Activated CD4-positive, alpha-beta T cell treated with anti-CD3 and anti-CD28 coated beads for 1 hour (primary cell): ENCODE results near the gene ONECUT2.
A peak's percentile ranks its signal among the peaks of the same experiment; 100 is the strongest.
"Not testable (repeated sequence)": the region's sequence is repeated elsewhere in the genome, so short reads cannot be mapped to it uniquely, and the experiment has no call there.

Source experiments
- DNase-seq: peaks from one replicate; pipeline ENCODE4 v3.0.0-alpha.2; 2020

ONECUT2 gene

DNA sequence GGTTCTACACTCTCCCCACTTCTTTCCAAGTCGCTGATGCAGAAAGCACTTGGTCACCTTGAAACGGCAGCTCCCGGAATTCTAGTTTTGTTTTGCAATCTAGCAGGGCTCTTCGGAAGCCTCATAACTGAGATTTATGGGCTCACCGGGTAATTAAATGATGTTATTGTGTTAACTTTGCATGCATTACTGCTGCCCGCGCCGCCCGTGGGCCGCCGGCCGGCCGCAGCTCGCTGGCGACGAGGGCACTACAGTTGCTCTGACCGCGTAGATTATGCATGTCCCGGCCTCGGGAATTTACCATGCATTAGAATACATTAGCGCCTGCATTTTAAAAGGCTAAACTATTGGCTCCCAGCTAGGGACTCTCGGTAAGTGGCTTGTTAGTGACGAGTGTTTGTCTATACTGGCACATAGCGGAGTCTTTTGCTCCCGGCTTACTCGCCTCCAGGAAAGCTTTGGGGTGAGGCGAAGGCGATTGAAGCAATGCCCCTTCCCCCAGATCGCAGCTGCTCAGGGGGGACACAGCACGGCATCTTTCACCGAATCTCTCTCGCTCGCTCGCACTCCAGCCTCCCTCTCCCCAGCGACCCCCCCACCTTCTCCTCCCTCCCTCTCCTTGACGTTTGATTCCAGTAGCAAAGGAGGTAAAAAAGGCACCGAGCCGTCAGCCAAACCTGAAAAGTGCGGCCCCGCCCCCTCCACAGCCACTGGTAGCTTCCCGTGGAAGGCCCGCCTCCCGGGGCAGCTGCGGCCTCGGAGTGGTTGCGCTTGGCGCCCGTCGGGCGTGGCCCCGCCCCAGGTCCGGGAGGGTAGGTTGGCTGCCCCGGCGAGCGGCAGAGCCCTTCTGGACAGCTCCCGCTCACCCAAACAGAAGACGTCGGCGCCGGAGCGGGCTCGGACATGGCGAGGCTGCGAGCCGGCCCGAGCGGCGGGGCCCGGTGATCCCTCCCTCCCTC lies at the start of gene ONECUT2:
TSS of gene ONECUT2 (plus strand) at position 839 of the 959 bp plus-strand sequence. CDS start 343 bp downstream, outside the sequence.
- DNase-seq, result peak; percentile 31

DNA sequence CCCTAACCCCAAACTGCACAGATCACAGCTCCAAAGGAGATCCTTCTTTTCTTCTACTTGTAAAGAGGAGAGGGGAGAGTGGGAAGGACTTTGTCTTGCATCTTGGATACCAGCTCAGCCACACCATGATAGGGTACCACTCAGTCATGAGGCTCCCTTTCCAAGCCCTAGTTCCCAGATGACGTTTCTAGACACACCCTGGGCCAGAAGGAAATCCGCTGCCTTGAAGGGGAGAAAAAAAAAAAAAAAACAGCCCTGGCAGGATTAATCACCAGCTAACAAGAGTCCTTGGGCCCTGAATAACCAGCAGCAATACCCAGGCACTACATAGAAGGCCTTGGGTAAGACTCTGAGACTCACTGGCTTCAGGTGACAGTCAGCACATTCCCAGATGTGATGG lies 45.9 kb upstream of the ONECUT2 start:
- DNase-seq, result no peak

DNA sequence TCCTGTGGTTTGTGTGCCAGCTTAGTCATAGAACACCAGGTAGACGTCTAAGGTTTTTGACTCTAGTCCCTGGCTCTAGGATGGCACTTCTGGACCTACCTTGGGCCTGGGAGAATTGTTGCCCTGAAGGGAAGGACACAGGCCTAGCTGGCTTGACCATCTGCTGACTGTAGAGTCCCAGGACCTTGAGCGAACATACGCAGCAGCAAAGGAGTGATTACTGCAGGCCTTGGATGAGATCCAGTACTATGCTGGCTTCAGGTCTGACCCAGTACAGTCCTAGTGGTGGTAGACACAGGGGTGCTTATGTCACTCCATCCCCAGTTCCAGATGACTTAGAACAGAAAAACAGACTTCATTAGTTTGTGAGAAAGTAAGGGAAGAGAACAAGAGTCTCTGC lies 45.1 kb upstream of the ONECUT2 start:
- no peak for DNase-seq

DNA sequence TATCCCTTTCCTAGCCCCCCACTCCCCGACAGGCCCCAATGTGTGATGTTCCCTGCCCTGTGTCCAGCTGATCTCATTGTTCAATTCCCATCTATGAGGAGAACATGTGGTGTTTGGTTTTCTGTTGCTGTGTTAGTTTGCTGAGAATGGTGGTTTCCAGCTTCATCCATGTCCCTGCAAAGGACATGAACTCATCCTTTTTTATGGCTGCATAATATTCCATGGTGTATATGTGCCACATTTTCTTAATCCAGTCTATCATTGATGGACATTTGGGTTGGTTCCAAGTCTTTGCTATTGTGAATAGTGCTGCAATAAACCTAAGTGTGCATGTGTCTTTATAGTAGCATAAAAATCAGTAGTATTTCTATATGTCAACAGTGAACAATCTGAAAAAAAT lies 40.4 kb upstream of the ONECUT2 start:
- not testable (repeated sequence) for DNase-seq

DNA sequence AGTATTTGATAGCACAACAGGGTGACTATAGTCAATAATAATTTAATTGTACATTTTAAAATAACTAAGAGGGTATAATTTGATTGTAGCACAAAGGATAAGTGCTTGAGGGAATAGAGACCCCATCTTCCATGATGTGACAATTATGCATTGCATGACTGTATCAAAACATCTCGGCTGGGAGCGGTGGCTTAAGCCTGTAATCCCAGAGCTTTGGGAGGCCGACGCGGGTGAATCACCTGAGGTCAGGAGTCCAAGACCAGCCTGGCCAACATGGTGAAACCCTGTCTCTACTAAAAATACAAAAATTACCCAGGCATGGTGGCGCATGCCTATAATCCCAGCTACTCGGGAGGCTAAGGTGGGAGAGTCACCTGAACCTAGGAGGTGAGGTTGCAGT lies 38.3 kb upstream of the ONECUT2 start:
- DNase-seq, result not testable (repeated sequence)

DNA sequence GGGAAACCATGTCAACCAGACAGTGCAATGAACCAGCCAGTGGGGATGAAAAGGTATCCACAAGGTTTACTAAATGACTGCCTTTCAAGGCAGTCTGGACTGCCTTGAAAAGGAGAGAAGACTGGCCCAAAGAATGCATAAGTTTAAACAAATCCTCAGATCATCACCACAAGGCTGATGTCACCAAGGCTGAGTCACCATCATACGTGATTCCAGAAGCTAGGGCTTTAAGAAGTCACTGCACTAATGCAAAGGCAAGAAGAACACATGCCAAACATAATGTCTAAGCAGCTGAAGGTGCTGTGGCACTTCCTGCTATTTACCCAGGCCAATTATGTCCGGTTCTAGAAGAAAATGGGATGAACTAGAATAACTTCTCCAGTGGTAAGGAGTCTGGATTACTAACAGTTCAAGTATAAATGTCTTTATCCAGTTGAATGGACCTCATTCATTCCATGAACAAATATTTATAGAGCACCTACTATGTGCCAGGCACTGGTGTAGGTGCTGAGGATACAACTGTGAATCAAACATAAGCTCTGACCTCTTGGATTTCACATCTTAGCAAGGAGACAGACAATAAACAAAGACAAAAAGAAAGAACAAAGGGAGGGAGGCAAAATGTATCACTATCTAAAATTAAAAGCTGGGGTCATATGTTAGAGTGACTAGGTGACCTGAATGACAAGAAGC lies 37.6 kb upstream of the ONECUT2 start:
- DNase-seq, result no peak

DNA sequence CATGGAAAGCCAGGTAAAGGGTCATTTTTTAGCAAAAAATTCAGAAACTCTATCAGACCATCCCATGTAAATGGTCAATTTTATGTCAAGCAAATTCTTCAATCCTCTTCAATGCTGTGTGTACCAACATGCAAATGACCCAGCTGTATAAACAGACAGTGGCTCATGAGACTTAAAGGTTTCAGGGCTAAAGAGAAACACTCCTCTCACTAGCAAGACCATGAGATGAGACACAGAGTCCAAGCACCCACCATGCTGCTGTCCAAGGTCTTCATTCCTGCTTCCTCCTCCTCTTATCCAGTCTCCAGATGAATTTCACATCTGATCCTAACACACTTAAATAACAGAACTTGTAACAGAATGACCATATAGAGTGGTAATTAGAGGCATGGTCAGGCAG lies 30.8 kb upstream of the ONECUT2 start:
- no peak for DNase-seq

DNA sequence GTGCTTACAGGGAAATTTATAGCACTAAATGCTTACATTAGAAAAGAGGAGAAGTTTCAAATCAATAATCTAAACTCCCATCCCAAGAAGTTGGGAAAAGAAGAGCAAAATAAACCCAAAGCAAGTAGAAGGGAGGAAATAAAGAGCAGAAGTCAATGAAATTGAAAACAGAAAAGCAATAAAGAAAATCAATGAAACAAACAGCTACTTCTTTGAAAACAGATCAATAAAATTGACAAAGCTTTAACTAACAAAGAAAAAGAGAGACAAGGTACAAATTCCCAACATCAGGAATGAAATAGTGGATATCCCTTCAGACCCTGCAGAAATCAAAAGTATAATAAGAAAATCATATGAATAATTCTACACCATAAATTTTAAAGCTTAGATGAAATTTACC lies 25.5 kb upstream of the ONECUT2 start:
- DNase-seq, result no peak

DNA sequence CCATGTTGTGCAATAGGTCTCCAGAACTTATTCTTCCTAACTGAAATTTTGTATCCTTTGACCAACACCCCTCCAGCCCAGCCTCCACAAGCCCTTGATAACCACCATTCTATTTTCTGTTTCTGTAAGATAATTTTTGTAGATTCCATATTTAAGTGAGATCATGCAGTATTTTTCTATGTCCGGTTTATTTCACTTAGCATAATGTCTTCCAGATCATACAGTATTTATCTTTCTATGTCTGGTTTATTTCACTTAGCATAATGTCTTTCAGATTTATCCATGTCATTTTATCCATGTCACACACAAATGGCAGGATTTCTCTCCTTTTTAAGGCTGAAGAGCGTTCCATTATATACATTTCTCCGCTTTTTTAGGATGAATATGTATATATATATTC lies 24.4 kb upstream of the ONECUT2 start:
- DNase-seq, result no peak

DNA sequence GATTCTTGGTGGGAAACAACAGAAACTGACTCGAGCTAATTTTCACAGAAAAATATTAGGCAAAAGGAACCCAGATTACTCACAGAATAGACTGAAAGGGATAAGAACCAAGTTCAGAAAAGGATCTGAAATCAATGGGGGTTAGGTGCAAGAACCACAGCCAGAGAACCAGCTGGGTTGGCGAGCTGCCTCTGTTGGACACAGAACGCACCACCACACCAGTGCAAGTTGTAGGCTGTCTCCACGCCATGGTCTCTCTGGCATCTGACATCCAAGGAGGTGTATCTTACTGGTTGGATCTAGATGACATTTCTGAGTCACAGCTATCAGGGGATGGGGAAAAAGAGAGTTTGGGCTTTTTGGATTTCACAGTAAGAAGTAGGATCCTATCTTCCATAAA lies 18.6 kb upstream of the ONECUT2 start:
- no peak for DNase-seq

DNA sequence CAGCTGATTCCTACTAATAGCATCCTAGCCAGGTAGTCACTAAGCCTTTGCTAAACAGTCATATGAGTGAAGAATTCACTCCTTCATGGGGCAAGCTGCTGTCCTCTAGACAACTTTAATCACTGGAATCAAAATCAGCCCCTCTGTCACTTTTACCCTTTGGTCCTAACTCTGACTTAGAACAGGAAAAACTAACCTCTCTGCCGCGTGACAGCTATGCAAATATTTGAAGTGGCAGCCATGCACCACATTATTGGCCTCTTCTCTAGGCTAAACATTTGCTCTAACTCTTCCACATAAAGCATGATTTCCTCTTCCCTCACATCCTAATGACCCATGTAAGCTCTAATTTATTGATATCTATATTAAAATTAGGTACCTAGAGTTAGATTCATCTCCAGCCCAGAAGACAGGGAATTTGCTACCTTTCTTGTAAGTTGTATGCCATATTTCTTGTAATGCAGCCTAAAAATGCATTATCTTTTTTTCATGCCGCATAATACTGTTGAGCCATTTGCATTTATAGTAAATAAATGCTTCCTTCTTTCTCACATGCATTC lies 12.8 kb upstream of the ONECUT2 start:
- DNase-seq, result no peak

DNA sequence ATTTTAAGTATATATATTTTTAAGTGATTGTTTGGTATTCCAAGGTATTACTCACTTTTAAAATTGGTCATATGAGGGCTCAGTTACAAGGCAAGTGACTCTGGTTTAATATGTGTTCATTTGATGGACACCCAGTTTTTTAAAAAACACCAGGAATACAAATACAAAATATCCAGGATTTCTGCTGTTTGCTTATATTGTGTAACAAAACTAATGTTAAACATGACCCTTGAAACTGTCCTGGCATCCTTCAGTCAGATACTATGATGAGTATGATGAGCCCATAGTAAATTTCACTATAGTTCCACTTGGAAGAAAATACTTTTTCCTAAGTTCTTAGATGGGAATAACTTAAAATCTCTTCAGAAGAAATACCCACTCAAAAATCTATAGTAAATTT lies 11.4 kb upstream of the ONECUT2 start:
- DNase-seq, result no peak

DNA sequence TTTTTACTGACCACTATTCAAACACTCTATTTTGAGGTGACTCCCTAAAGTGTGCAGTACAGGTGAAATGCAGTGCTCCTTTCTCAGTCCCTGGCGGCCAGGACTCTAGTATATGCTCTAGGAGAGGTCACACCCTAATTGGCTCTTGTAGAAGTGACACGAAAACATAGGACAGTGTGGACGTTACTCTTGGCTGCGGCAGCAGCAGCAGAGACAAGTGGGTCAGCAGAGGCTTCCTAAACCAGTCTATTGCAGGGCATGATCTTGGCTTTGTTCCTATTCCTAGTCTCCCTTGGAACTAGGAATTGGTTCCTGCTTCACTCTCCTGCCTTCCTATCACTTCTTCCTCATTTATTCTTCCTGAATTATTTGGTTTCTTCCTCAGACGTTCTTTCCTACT lies 10.1 kb upstream of the ONECUT2 start:
- DNase-seq, result no peak

DNA sequence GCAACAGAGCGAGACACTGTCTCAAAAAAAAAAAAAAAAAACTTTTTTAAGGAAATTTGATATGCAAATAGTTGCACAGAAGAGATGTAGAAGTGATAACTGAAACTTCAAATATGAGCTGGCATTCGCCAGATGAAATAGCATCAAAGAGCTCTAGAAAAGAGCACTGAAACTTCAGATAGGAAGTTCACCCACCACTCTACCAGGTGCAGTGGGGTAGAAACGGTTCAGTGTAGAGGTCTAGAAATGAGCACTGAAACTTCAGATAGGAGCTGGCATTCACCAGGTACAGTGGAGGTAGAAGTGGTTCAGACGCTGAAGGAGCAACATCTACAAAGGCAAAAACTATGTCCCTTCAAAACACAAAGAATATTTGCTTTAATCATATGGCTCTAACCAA lies 9.0 kb upstream of the ONECUT2 start:
- DNase-seq, result no peak

DNA sequence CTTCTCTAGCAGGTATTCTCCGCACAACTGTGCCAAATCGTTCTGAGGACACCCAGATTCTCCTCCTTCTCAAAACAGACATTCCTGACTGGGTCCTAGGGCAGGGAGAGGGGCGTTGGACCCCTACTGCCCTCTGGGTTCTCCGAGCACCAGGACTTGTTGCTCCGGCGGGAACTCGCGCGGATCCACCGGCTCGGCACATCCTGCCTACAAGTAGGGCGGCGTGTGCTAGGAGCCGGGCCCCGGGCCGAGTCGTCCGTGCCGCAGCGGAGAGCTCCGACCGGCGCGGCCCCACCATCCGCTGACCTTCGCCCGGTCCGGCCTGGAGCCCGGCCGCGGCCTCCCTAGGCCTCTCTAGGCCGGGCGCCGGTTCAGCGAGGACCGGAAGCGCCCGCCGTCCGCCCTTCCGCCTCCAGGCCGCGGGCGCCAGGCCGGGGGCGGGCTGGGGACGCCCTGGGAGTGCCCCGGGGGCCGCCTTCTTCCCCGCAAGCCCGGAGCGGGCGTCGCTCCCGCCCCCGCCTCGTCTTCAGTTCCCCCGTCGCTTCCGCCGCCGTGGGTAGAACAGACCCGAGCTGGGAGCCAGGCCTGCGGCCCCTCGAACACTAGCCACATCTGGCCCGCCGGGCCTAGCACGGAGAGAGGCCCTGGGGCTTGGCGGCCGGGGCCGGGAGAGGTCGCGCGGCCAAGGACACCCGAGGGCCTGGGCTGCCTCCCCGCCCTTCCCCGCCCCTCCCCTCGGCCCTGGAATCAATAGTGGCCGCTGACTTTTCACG lies 7.6 kb upstream of the ONECUT2 start:
- no peak for DNase-seq

DNA sequence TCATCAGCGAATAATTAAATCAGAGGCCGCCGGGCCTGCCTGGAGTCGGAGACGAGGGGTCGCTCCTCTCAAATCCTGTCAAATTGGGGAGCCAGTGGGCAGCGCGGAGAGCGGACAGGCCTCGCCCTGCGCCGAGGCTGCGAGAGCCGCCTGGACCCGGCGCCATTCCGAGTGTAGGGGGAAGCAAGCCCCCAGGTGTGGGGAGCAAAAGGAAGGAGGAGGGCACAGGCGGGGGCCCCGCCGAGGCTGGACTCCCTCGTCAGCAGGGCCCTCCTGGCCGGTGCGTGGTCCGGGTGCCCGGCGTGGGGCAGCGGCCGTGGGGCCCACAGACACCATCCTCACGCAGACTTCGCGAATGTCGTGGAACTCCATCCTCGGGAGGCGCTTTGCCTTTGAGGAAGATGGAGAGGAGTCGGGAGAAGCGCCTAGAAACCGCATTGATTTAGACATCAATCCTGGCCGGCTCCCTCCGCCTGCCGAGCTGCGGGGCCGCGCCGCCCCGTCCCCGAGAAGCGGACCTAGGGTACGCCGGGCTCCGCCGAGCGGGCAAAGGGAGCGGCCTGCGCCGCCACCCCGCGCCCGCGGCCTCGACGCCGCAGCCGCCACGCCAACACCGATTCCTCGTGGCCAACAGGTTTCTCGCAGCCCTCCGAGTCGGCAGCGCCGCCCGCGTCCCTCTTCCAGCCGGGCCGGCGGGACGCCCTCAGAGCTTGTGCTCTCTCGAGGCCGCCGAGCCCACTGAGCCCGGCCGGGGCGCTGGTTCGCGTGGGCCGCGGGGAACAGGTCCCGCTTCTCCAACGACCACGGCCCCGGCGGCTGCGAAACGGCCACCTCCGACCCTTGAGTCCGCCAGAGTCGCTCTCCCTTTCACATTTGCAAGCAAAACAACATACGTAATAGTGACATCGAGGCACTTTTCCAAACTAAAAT lies 6.7 kb upstream of the ONECUT2 start:
- DNase-seq, result no peak

DNA sequence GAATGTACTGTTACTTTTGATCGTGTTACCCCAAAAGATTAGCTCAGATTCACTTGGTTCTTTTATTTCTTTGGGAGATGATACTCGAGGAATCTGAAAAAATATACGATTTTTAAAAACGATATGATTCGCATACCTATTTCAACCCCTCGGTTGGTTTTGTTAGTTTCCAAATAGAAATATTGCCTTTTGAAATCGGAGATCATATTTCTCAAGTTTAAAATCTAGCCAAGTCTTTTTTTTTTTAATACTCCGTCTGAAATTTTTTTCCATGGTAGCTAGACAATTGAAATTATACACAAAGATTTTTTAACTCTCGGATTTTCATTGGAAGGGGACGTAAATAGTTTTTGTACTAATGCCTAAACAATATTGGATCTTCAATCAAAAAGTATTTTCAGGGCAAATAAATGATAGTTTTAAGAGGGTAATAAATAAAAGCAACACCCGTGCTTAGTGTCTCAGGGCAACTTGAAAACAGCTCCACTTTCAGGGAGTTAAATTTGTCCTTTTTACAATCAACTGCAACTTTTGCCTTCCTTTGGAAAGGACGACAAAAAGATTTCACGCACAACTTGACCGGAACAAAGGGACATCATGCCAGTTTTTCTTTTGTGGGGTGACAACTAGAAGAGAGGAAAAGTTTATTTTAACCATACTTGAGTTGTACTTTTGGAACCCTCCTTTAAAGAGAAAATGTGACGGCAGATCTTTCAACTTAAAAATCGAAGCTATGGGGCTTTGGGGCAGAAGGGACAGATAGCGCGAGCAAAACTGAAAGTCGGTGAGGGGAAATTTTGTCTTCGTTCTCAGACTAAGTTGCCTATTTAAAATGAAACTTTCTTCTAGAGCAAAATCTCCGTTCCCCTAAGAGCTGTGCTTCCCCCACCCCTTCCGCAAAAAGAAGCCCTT lies 5.8 kb upstream of the ONECUT2 start:
- DNase-seq, result no peak

DNA sequence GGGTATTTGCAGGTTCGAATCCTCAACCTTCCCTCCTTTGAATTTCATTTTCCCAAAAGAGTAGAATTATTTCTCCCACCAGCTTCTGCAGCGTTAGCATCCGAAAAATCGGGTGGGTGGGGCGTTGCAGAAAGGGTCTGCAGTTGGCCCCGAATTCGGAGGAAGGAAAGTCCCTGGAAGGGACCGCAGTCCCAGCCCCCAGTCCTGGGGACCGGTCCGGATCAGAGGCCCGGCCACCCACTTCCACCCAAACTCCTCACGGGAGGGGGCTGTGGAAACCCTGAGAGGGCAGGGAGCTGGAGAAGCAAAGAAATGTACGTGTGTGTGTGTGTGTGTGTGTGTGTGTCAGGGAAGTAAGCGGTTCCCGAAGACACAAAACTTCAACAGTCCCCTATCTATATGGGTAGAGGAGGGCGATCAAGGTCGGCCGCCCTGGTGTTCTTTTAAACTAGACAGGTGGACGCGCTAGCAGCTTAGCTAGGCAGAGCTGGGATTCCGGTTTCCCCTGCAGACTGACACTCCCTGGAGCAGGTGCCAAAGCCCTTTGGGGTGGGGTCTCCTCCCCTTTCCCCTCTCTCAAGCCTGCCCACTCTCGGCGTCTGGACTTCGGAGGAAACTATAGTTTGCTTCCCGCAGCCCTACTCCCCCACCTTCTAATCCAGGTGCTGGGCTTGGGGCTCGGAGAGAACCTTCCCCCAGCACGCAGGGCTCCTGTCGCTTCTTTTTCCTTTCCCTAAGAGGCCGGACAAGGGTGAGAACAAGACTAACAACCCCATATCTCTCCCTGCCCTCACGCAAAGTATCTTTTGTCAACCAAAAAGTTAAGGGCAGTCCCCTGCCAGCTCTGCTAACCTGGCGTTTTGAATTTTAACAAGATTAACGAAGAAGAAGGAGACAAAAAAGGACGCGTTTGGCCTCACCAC lies 4.8 kb upstream of the ONECUT2 start:
- no peak for DNase-seq

DNA sequence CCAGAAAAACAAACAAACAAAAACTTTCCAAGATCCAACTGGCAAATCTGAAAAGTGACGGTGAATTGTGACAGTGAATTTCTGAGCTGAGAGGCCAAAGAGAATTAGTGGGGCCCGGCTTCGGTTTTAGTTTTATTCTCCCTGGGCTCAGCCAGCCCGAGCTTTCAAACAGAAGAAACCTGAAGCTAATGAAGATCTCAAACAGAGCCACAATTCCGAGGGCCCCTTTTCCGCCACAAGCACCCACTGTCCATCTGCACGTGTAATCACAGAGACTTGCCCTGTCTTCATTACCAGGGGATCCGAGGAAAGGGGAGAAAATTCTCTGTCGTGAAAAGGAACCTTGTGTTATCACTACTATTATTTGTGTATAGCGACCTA lies 4.2 kb upstream of the ONECUT2 start:
- no peak for DNase-seq
